ENCODE results near the gene PAPOLB. TPM values are rescaled to one million over a fixed set of nuclear protein-coding genes. Genes with fewer than 3 reads are reported as not detected.

Gene PAPOLB
- total RNA-seq, 4 donors from 2014 or later, result 0.11 to 0.30 TPM; not detected in 2

GRCh38 chr7:4815121-4815520 is 46.7 kb downstream of the PAPOLB start:
- H3K4me3 ChIP-seq, result no peak overlapping the region
- TF ChIP-seq POLR2A (IDR thresholded peaks at IDR 0.05), result no peak
- no peak for TF ChIP-seq CTCF (IDR thresholded peaks at IDR 0.05)
- TF ChIP-seq POLR2AphosphoS5 (IDR thresholded peaks at IDR 0.05), result no peak
- TF ChIP-seq EP300 (IDR thresholded peaks at IDR 0.05), result no peak

GRCh38 chr7:4814433-4814832 is 47.4 kb downstream of the PAPOLB start:
- no peak for DNase-seq (ENCODE audit: low spot score in 2 of 2)
- Histone ChIP-seq H3K36me3 (no peaks in the 10 kb centered on the region), H3K4me3 (no peak overlapping the region), H3K27ac (no peak overlapping the region), H3K4me1 (no peaks in the 10 kb centered on the region), H3K9me3 (no peaks in the 10 kb centered on the region), H3K27me3 (peaks cover 15% of the 10 kb centered on the region)
- TF ChIP-seq POLR2AphosphoS5 (IDR thresholded peaks at IDR 0.05) (no peak), EP300 (IDR thresholded peaks at IDR 0.05) (no peak), CTCF (IDR thresholded peaks at IDR 0.05) (no peak), POLR2A (IDR thresholded peaks at IDR 0.05) (no peak)
- WGBS, result 48% methylated on average over 6 of the region's 14 CpGs

More at GRCh38 chr7:4815121-4815520, 46.7 kb downstream of the PAPOLB start:
- DNase-seq (ENCODE audit: low spot score in 2 of 2), result no peak
- Histone ChIP-seq H3K36me3 (no peaks in the 10 kb centered on the region), H3K9me3 (no peaks in the 10 kb centered on the region), H3K4me1 (peaks cover 3% of the 10 kb centered on the region), H3K27ac (no peak overlapping the region), H3K27me3 (peaks cover 15% of the 10 kb centered on the region)
- 80% methylated on average over 3 of the region's 14 CpGs for WGBS

- H3K27me3 ChIP-seq, result peaks cover 11% of the 10 kb centered on the region
- H3K36me3 ChIP-seq, result no peaks in the 10 kb centered on the region
- H3K27ac ChIP-seq, result no peak overlapping the region
- H3K4me3 ChIP-seq, result peak overlapping the region; percentile 25
- TF ChIP-seq CTCF (IDR thresholded peaks at IDR 0.05) (no peak), EP300 (IDR thresholded peaks at IDR 0.05) (no peak), POLR2AphosphoS5 (IDR thresholded peaks at IDR 0.05) (no peak), POLR2A (IDR thresholded peaks at IDR 0.05) (no peak)
- H3K4me1 ChIP-seq, result peaks cover 3% of the 10 kb centered on the region
- no peaks in the 10 kb centered on the region for H3K9me3 ChIP-seq
- DNase-seq (ENCODE audit: low spot score in 2 of 2), result no peak
- 86% methylated on average over 14 of the region's 14 CpGs for WGBS
Measured at GRCh38 chr7:4809666-4810065, 52.2 kb downstream of the PAPOLB start.

GRCh38 chr7:4809091-4809591 is 52.7 kb downstream of the PAPOLB start:
- Histone ChIP-seq H3K4me1 (peaks cover 3% of the 10 kb centered on the region), H3K36me3 (no peaks in the 10 kb centered on the region), H3K27me3 (peaks cover 11% of the 10 kb centered on the region), H3K27ac (no peak overlapping the region), H3K9me3 (no peaks in the 10 kb centered on the region), H3K4me3 (peak overlapping the region; percentile 25)
- TF ChIP-seq POLR2AphosphoS5 (IDR thresholded peaks at IDR 0.05) (no peak), CTCF (IDR thresholded peaks at IDR 0.05) (no peak), EP300 (IDR thresholded peaks at IDR 0.05) (no peak), POLR2A (IDR thresholded peaks at IDR 0.05) (no peak)
- WGBS, result 81% methylated on average over 37 of the region's 38 CpGs
- peak; percentile 66 to 76 for DNase-seq (ENCODE audit: low spot score in 2 of 2)

DNA sequence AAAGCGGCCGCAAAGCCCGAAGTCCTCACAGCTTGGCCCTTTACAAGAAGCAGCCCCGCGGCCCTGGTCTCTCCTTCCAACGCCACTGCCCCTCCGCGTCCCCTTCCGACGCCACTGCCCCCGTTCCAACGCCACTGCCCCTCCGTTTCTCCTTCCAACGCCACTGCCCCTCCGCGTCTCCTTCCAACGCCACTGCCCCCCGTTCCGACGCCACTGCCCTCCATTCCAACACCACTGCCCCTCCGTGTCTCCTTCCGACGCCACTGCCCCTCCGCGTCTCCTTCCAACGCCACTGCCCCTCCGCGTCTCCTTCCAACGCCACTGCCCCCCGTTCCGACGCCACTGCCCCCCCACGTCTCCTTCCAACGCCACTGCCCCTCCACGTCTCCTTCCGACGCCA is 53.3 kb downstream of the PAPOLB start:
- H3K27ac ChIP-seq, result no peak overlapping the region
- peaks cover 11% of the 10 kb centered on the region for H3K27me3 ChIP-seq
- peaks cover 3% of the 10 kb centered on the region for H3K4me1 ChIP-seq
- H3K36me3 ChIP-seq, result no peaks in the 10 kb centered on the region
- no peak overlapping the region for H3K4me3 ChIP-seq
- DNase-seq (ENCODE audit: low spot score in 2 of 2), result no peak
- 86% methylated on average over 37 of the region's 37 CpGs for WGBS
- no peaks in the 10 kb centered on the region for H3K9me3 ChIP-seq
- TF ChIP-seq POLR2A (IDR thresholded peaks at IDR 0.05) (no peak), POLR2AphosphoS5 (IDR thresholded peaks at IDR 0.05) (no peak), CTCF (IDR thresholded peaks at IDR 0.05) (no peak), EP300 (IDR thresholded peaks at IDR 0.05) (no peak)

All from suprapubic skin (tissue), 4 donors.